Right lobe of liver (tissue), 6 donors: ENCODE data around the gene RPLP2. TPM values are rescaled to one million over a fixed set of nuclear protein-coding genes. Genes with fewer than 3 reads are reported as not detected.

ENCODE experiments used
- ATAC-seq, 4 donors: fragments of 200-7000 bp; cut with Tn5 transposase; one replicate each; pipeline ENCODE4 v1.9.1; 2020; ENCODE audit warnings: mild to moderate bottlenecking in 4 of 4, moderate library complexity in 4 of 4
- DNase-seq, 3 donors: peaks; one replicate each; pipeline ENCODE4 v3.0.0-alpha.2; 2020
- H3K27ac ChIP-seq, 3 donors: fragments of 200-600 bp; one replicate each; pipeline ENCODE4 v1.8.0; 2022
- H3K27me3 ChIP-seq, 2 donors: fragments of 200-600 bp; one replicate each; pipeline ENCODE4 v1.8.0; 2022
- H3K36me3 ChIP-seq, 4 donors: fragments of 200-600 bp; sonication (generic) in 1 of 4; one replicate each; pipeline versions ENCODE4 v1.5.1 to v1.8.0; 2017 to 2022; ENCODE audit warnings: control low read depth in 1 of 4
- H3K4me1 ChIP-seq, 4 donors: fragments of 200-600 bp; sonication (generic) in 1 of 4; one replicate each; pipeline versions ENCODE4 v1.5.1 to v1.8.0; 2017 to 2022; ENCODE audit warnings: control low read depth in 1 of 4
- H3K4me3 ChIP-seq, 3 donors: fragments of 200-600 bp; one replicate each; pipeline ENCODE4 v1.8.0; 2022
- H3K9me3 ChIP-seq, 4 donors: fragments of 200-600 bp; sonication (generic) in 1 of 4; one replicate each; pipeline versions ENCODE4 v1.5.1 to v1.8.0; 2017 to 2022; ENCODE audit warnings: control low read depth in 1 of 4
- CTCF ChIP-seq, 4 donors: fragments of 200-600 bp in 3 of 4; fragments of 450-650 bp in 1 of 4; IDR thresholded peaks; one replicate each; pipeline versions ENCODE4 v1.5.1 to v1.8.0; 2016 to 2022; ENCODE audit warnings: antibody characterized with exemption in 4 of 4, mild to moderate bottlenecking in 2 of 4
- POLR2A ChIP-seq: fragments of 450-650 bp; IDR thresholded peaks from one replicate; pipeline ENCODE4 v1.6.1; 2017; ENCODE audit warnings: antibody characterized with exemption, mild to moderate bottlenecking
- WGBS: methylation state at CpG from one replicate; pipeline ENCODE4 v1.1.6; 2018; ENCODE audit warnings: low coverage, low lambda C conversion rate; ENCODE audit not compliant: insufficient coverage; ENCODE audit errors: missing lambda C conversion rate; 5-methylcytosine and 5-hydroxymethylcytosine counted together
- intact Hi-C, 2 donors: fragments of 100-400 bp; cut with DNase I; formaldehyde crosslinking; loops; one replicate each; pipeline versions ENCODE4 v1.11.2 to v1.14.1; 2022
- total RNA-seq, 6 experiments: library from RNA; depleted of rRNA in 2 of 6; stranded (reverse); fragments of >200 nt in 2 of 6; fragmentation: NEBNext Ultra II Directional in 3 of 6; extraction: Animal tissue kit (Norgen Biotek cat#: 25700) in 3 of 6; gene quantifications; one replicate each; pipeline versions ENCODE4 v1.1.0 to v1.2.4, GENCODE V29; 2016 to 2023
- donor health status: DM: no; HTN: yes; CAD: no.
- donor health status: DM: no; HTN: no; CAD: no.
- donor health status: DM: no; HTN: no; CAD: no.
- donor health status: DM: no; HTN: yes; CAD: no.
- donor health status: DM: no; HTN: yes; CAD: no.

RPLP2 gene
- total RNA-seq, 6 experiments from 2014 or later = 212 to 574 (median 457) TPM

GRCh38 chr11:820655-821511, 11.1 kb downstream of the RPLP2 start:
- Histone ChIP-seq H3K27ac (peak overlapping the region; percentile 81 to 94 (median 88)), H3K4me3 (peak overlapping the region; percentile 71 to 99 (median 94)), H3K4me1 (peaks cover 0 to 43% (median 20%) of the 10 kb centered on the region in 4 donors), H3K36me3 (peaks cover 0 to 24% (median 7%) of the 10 kb centered on the region in 4 donors), H3K9me3 (no peaks in the 10 kb centered on the region), H3K27me3 (no peaks in the 10 kb centered on the region)
- intact Hi-C loops = no loop called here
- 25% methylated on average over 4 of the region's 11 CpGs for WGBS
- ATAC-seq (peak; percentile 58 to 72 (median 65)), DNase-seq (peak; percentile 89 to 98 (median 96))
- TF ChIP-seq POLR2A (peak; percentile 22), CTCF (IDR thresholded peaks at IDR 0.05) (no peak)

- Histone ChIP-seq H3K27me3 (no peaks in the 10 kb centered on the region), H3K9me3 (no peaks in the 10 kb centered on the region), H3K4me1 (peaks cover 0 to 52% (median 24%) of the 10 kb centered on the region in 4 donors), H3K27ac (peak overlapping the region; percentile 36 to 94 (median 88)), H3K4me3 (peak overlapping the region; percentile 30 to 99 (median 71)), H3K36me3 (peaks cover 0 to 24% (median 7%) of the 10 kb centered on the region in 4 donors)
- intact Hi-C loops = no loop called here
- DNase-seq = no peak
- 36% methylated on average over 14 of the region's 22 CpGs for WGBS
- no peak for ATAC-seq
- TF ChIP-seq CTCF (IDR thresholded peaks at IDR 0.05) (no peak), POLR2A (no peak)
Measured at GRCh38 chr11:821512-822371, 12.0 kb downstream of the RPLP2 start.

GRCh38 chr11:823441-824291, 13.9 kb downstream of the RPLP2 start:
- Histone ChIP-seq H3K27me3 (no peaks in the 10 kb centered on the region), H3K4me1 (peaks cover 0 to 63% (median 24%) of the 10 kb centered on the region in 4 donors), H3K4me3 (no peak overlapping the region), H3K9me3 (no peaks in the 10 kb centered on the region), H3K27ac (no peak overlapping the region), H3K36me3 (peaks cover 0 to 24% (median 7%) of the 10 kb centered on the region in 4 donors)
- ATAC-seq (no peak), DNase-seq (no peak)
- intact Hi-C loops = no loop called here
- 83% methylated on average over 17 of the region's 53 CpGs for WGBS
- TF ChIP-seq CTCF (IDR thresholded peaks at IDR 0.05) (no peak), POLR2A (no peak)

GRCh38 chr11:824292-824880, 14.6 kb downstream of the RPLP2 start:
- H3K27me3 ChIP-seq = no peaks in the 10 kb centered on the region
- no peaks in the 10 kb centered on the region for H3K9me3 ChIP-seq
- WGBS = no CpG with 5 or more reads among the region's 59 CpGs
- peaks cover 0 to 66% (median 28%) of the 10 kb centered on the region in 4 donors for H3K4me1 ChIP-seq
- H3K36me3 ChIP-seq = peaks cover 0 to 24% (median 7%) of the 10 kb centered on the region in 4 donors
- no peak overlapping the region for H3K27ac ChIP-seq
- H3K4me3 ChIP-seq = no peak overlapping the region
- TF ChIP-seq CTCF (IDR thresholded peaks at IDR 0.05) = no peak
- TF ChIP-seq POLR2A = no peak
- intact Hi-C loops = no loop called here
- ATAC-seq (no peak), DNase-seq (no peak)
